Stimulated activated naive B cell treated with anti-CD40 and anti-IgM and Interleukin-4, amounts not matched to agents 10 μg/mL and 1 μg/mL and 100 μg/mL, for 72 hours (primary cell): Measurements from ENCODE around the gene FERMT1.
A peak's percentile ranks its signal among the peaks of the same experiment; 100 is the strongest.
"Not testable (repeated sequence)": the region's sequence is repeated elsewhere in the genome, so short reads cannot be mapped to it uniquely, and the experiment has no call there.

Experiments
- ATAC-seq, 2 donors: fragments of 150-1000 bp; cut with Tn5 transposase; replicated peaks; 2 replicates each; pipeline ENCODE4 v1.10.0; 2021; ENCODE audit warnings: moderate library complexity in 1 of 2
- DNase-seq: peaks from one replicate; pipeline ENCODE4 v3.0.0; 2021
- H3K27ac Mint-ChIP-seq: one replicate; pipeline ENCODE4 v1.8.0; 2022; ENCODE audit warnings: mild to moderate bottlenecking, mixed read lengths
- H3K27me3 Mint-ChIP-seq, 2 donors: one replicate each; pipeline ENCODE4 v1.8.0; 2022; ENCODE audit warnings: mixed read lengths in 2 of 2
- H3K36me3 Mint-ChIP-seq, 2 donors: one replicate each; pipeline ENCODE4 v1.8.0; 2022; ENCODE audit warnings: mixed read lengths in 2 of 2, mild to moderate bottlenecking in 1 of 2
- H3K4me1 Mint-ChIP-seq, 2 donors: one replicate each; pipeline ENCODE4 v1.8.0; 2022; ENCODE audit warnings: mixed read lengths in 2 of 2, mild to moderate bottlenecking in 1 of 2
- H3K4me3 Mint-ChIP-seq, 2 donors: one replicate each; pipeline ENCODE4 v1.8.0; 2022; ENCODE audit warnings: mild to moderate bottlenecking in 2 of 2, mixed read lengths in 2 of 2, moderate library complexity in 1 of 2
- H3K9me3 Mint-ChIP-seq, 2 donors: one replicate each; pipeline ENCODE4 v1.8.0; 2022; ENCODE audit warnings: mixed read lengths in 2 of 2, mild to moderate bottlenecking in 1 of 2

FERMT1 gene

GRCh38 chr20:6070829-6071695 is 51.8 kb downstream of the FERMT1 start:
- H3K27me3 Mint-ChIP-seq = peaks cover 0 to 4% of the 10 kb centered on the region in 2 donors
- ATAC-seq = no peak
- H3K36me3 Mint-ChIP-seq = no peaks in the 10 kb centered on the region
- no peak overlapping the region for H3K4me3 Mint-ChIP-seq
- no peak overlapping the region for H3K27ac Mint-ChIP-seq
- H3K4me1 Mint-ChIP-seq = no peaks in the 10 kb centered on the region
- no peak for DNase-seq
- H3K9me3 Mint-ChIP-seq = no peaks in the 10 kb centered on the region

GRCh38 chr20:6069669-6070068 is 53.2 kb downstream of the FERMT1 start:
- Mint-ChIP-seq H3K4me1 (no peaks in the 10 kb centered on the region), H3K27me3 (peaks cover 0 to 4% of the 10 kb centered on the region in 2 donors), H3K27ac (no peak overlapping the region), H3K36me3 (no peaks in the 10 kb centered on the region), H3K9me3 (no peaks in the 10 kb centered on the region), H3K4me3 (no peak overlapping the region)
- DNase-seq = no peak
- no peak for ATAC-seq

DNA sequence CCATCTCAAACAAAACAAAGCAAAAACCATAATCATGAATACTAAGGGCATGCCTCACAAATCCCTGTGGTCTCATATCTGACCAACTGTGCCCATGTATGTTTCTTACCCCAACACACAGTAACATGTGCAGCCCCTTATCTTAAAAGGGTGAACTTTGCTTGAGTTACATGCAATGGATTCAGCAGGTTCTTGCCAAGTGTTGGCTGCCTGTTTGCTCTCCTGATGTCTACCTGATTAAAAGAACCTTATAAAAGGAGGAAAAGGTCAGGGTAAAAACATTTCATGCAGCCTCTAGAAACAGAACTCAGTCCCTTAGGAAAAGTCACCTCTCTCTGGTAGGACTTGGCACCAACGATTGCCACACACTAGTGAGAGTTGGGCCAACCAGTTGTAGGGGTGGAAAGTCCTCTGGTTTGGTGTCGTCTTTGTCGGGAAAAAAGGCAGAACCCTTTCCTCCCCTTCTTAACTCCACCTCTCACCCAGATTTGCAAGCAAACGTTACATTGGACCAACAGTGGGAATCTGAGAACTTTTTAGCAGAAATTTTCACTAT is 55.0 kb downstream of the FERMT1 start:
- no peak for ATAC-seq
- no peak overlapping the region for H3K4me3 Mint-ChIP-seq
- H3K36me3 Mint-ChIP-seq = no peaks in the 10 kb centered on the region

DNA sequence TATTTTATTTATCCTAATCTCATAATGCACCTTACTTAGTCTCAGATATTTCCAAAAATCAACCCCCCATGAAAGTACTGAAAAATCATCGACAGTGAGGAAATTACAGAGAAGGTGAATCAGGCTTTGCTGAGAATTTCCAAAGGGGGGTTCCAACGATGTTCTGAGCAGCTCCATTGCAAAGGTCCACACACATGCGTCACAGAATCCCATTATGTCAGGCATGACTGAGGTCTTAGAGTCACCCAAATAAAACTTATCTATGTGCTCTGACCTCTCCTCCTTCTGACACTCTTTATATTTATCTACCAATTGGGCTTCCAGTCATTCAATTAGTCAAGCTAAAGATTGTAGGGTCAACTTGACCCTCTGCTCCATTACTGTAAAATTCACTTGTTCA is 56.2 kb downstream of the FERMT1 start:
- Mint-ChIP-seq H3K4me1 (no peaks in the 10 kb centered on the region), H3K4me3 (no peak overlapping the region), H3K27me3 (peaks cover 7 to 9% of the 10 kb centered on the region in 2 donors), H3K9me3 (no peaks in the 10 kb centered on the region), H3K27ac (no peak overlapping the region), H3K36me3 (no peaks in the 10 kb centered on the region)
- ATAC-seq (no peak), DNase-seq (no peak)

More for the DNA sequence above, 55.0 kb downstream of the FERMT1 start:
- no peak overlapping the region for H3K27ac Mint-ChIP-seq
- peaks cover 6 to 8% of the 10 kb centered on the region in 2 donors for H3K27me3 Mint-ChIP-seq
- no peak for DNase-seq
- no peaks in the 10 kb centered on the region for H3K4me1 Mint-ChIP-seq
- no peaks in the 10 kb centered on the region for H3K9me3 Mint-ChIP-seq

DNA sequence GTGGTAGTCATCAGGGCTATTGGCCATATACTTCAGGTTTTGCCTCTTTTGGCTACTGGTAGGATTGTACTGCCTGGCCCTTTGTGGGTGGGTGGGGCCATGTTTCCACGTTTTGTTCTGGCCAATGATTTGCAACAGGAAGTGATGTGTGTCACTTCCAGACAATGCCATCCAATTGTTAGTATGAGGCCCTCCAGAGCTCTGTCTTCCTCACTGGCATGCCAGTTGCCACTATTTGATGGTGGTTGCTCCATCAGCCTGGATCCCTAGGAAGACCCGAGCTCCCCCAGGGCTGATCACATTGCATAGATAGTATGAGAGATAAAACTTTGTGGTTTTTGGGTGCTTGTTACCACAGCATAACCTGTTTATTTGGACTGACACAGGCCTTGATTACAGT is 61.3 kb downstream of the FERMT1 start:
- ATAC-seq = no peak
- H3K4me1 Mint-ChIP-seq = no peaks in the 10 kb centered on the region
- no peaks in the 10 kb centered on the region for H3K9me3 Mint-ChIP-seq
- no peak overlapping the region for H3K27ac Mint-ChIP-seq
- no peak for DNase-seq
- H3K27me3 Mint-ChIP-seq = peaks cover 20 to 36% of the 10 kb centered on the region in 2 donors
- no peaks in the 10 kb centered on the region for H3K36me3 Mint-ChIP-seq
- H3K4me3 Mint-ChIP-seq = no peak overlapping the region

DNA sequence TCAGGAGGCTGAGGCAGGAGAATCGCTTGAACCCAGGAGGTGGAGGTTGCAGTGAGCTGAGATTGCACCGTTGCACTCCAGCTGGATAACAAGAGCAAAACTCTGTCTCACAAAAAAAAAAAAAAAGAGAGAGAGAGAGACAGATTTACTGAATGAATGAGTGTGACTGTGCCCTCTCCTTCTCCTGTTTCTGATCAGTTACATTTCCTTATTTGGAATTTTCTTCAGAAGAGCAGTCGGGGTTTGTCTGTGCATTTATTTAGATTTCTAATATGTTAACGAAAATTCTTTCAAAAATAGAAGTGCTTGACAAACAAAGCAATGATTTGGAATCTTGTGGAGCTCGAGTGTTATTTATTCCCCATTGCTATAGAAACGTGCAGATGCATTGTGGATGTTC is 62.6 kb downstream of the FERMT1 start:
- DNase-seq (no peak), ATAC-seq (no peak)
- peaks cover 20 to 44% of the 10 kb centered on the region in 2 donors for H3K27me3 Mint-ChIP-seq
- no peaks in the 10 kb centered on the region for H3K4me1 Mint-ChIP-seq
- H3K4me3 Mint-ChIP-seq = no peak overlapping the region
- no peak overlapping the region for H3K27ac Mint-ChIP-seq
- no peaks in the 10 kb centered on the region for H3K36me3 Mint-ChIP-seq
- no peaks in the 10 kb centered on the region for H3K9me3 Mint-ChIP-seq

- Mint-ChIP-seq H3K4me1 (no peaks in the 10 kb centered on the region), H3K27me3 (peaks cover 25 to 51% of the 10 kb centered on the region in 2 donors), H3K4me3 (no peak overlapping the region), H3K9me3 (no peaks in the 10 kb centered on the region), H3K36me3 (no peaks in the 10 kb centered on the region), H3K27ac (no peak overlapping the region)
- ATAC-seq (no peak), DNase-seq (no peak)
Measured at GRCh38 chr20:6058684-6059295, 64.0 kb downstream of the FERMT1 start.

GRCh38 chr20:6057691-6058090 is 65.1 kb downstream of the FERMT1 start:
- Mint-ChIP-seq H3K4me1 (peaks cover 4 to 6% of the 10 kb centered on the region in 2 donors), H3K27ac (no peak overlapping the region), H3K4me3 (no peak overlapping the region), H3K36me3 (no peaks in the 10 kb centered on the region), H3K9me3 (no peaks in the 10 kb centered on the region), H3K27me3 (peaks cover 27 to 52% of the 10 kb centered on the region in 2 donors)
- DNase-seq (no peak), ATAC-seq (no peak)

- Mint-ChIP-seq H3K27ac (no peak overlapping the region), H3K4me3 (no peak overlapping the region), H3K36me3 (no peaks in the 10 kb centered on the region), H3K4me1 (peaks cover 4 to 11% of the 10 kb centered on the region in 2 donors), H3K9me3 (no peaks in the 10 kb centered on the region), H3K27me3 (peaks cover 28 to 56% of the 10 kb centered on the region in 2 donors)
- DNase-seq (no peak), ATAC-seq (no peak)
Measured at GRCh38 chr20:6057139-6057538, 65.7 kb downstream of the FERMT1 start.

DNA sequence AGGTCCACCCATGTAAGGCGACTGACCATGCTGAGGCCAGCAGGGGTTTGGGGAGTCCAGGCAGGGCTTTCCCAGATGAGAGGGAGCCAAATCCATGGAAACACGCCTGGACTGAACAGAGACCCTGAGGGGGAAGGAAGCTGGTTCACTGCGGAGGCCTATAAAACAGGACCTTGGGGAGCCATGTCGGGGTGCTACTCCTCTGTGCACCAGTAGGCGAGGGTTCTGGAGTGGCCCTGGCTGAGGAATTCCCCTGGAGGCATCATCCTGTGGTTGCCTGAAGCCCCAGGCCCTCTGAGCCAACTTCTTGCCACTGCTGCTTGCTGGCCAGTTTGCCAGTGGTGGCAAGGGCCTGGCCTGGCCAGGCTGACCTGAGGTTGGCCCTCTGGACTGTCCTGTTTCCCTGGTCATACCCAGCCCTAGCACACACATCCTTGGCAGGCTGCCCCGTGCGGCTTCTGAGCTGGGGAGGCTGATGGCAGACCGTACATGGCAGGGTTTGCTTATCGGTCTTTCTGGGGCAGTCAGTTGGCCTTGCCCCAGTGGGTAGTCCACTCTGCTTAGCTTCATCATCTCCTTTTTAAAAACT is 66.8 kb downstream of the FERMT1 start:
- no peak for ATAC-seq
- H3K27ac Mint-ChIP-seq = no peak overlapping the region
- H3K4me3 Mint-ChIP-seq = no peak overlapping the region
- no peak for DNase-seq
- H3K9me3 Mint-ChIP-seq = no peaks in the 10 kb centered on the region
- no peaks in the 10 kb centered on the region for H3K36me3 Mint-ChIP-seq
- H3K27me3 Mint-ChIP-seq = peaks cover 28 to 63% of the 10 kb centered on the region in 2 donors
- H3K4me1 Mint-ChIP-seq = peaks cover 6 to 15% of the 10 kb centered on the region in 2 donors

DNA sequence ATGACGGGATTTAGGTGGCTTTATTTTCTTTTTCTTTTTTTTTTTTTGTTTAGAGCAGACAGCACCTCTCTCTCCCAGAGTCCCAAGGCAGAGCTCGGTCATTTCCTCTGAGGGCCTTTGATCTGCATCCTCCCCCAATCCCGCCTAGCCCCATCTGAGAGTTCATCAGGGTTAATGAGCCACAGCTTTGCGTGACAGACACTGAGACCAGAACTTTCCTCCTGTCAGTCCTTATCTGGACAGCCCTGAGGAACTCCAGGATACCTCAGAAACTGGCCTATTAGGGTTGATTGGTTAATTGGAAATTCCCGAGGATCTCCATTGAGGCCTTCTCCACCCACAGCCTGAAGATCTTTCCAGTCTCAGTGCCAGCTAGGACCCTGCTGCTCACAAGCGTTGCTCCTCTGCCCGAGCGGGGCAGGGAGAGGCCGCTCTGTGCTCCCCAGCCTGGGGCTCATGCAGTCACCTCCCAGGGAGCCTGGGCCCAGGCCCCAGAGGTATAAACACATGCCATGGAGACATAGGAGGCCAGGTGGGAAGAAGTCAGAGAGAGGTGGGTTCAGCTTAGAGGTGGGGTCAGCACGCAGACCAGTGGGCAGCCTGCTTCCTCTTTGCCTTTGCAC is 67.6 kb downstream of the FERMT1 start:
- H3K4me3 Mint-ChIP-seq = no peak overlapping the region
- no peaks in the 10 kb centered on the region for H3K9me3 Mint-ChIP-seq
- peaks cover 6 to 15% of the 10 kb centered on the region in 2 donors for H3K4me1 Mint-ChIP-seq
- ATAC-seq (no peak), DNase-seq (no peak)
- no peak overlapping the region for H3K27ac Mint-ChIP-seq
- H3K36me3 Mint-ChIP-seq = peaks cover 0 to 2% of the 10 kb centered on the region in 2 donors
- H3K27me3 Mint-ChIP-seq = peaks cover 35 to 71% of the 10 kb centered on the region in 2 donors

DNA sequence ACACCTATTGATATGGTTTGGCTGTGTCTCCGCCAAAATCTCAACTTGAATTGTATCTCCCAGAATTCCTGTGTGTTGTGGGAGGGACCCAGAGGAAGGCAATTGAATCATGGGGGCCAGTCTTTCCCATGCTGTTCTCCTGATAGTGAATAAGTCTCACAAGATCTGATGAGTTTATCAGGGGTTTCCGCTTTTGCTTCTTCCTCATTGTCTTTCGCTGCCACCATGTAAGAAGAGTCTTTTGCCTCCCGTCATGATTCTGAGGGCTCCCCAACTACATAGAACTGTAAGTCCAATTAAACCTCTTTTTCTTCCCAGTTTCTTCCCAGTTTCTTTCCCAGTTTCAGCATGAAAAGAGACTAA is 68.2 kb downstream of the FERMT1 start:
- not testable (repeated sequence) for H3K4me3 Mint-ChIP-seq, H3K27ac Mint-ChIP-seq, H3K36me3 Mint-ChIP-seq, H3K9me3 Mint-ChIP-seq, ATAC-seq, DNase-seq
- Mint-ChIP-seq H3K27me3 (peaks cover 39 to 75% of the 10 kb centered on the region in 2 donors), H3K4me1 (peaks cover 6 to 15% of the 10 kb centered on the region in 2 donors)

DNA sequence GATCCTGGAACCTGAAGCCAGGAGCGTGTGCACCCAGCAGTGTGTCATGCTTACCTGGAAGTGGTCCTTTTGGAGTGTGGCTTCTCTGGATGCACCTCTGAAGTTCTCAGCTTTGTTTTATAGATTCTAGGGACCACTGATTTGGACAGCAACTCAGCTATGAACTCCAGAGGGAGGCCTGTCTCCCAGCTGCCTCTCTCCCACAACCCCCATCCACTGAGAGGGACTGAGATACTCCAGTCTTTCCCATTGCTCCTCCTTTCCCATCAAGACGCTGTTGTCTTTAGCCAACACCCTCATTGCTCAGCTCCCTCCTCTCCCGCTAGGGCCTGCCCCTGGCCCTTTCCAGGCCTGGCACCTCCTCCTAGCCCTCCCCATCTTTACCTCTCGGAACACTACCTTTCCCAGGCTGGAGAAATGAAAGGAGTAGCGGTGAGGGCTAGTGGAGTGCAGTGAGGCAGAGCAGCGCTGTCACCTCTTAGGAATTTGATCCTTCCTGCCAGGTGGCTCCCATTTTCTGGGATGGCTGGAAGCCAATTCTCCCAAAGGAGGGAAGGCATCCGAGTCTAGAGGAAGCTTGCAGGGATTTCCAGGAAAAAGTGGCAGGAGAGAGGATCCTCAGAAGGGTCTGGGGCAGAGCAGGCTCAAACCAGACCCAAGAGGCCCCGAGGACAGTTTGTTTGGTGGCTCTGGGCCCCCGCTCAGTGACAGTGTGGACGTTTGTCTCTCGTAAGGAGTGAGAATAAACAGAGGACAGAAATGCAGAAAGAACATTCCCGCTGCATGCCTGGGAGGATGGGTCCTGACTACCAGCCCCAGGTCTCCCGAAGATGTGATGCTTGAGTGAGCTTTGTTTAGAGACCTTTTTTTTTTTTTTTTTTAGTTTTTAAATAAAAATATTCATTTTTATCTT is 68.8 kb downstream of the FERMT1 start, which contains the start of gene LRRN4:
LRRN4 (minus strand) TSS at position 285 of the 913 bp plus-strand sequence. CDS start 1,261 bp downstream, outside the sequence.
- Mint-ChIP-seq H3K36me3 (peaks cover 4% of the 10 kb centered on the region in 2 donors), H3K27ac (no peak within 1 kb of the TSS), H3K27me3 (peaks cover 38 to 72% of the 10 kb centered on the region in 2 donors), H3K4me3 (peak within 1 kb of the TSS in 1 of 2 donors; percentile 2), H3K9me3 (no peaks in the 10 kb centered on the region), H3K4me1 (peaks cover 6 to 15% of the 10 kb centered on the region in 2 donors)
- no peak for ATAC-seq
- no peak for DNase-seq
